ENCODE results near the gene DFFB.

- TF ChIP-seq CTCF (IDR thresholded peaks at IDR 0.05 in 2 of 3, conservative IDR thresholded peaks at IDR 0.05 in 1 of 3; ENCODE audit: insufficient read depth in 2 of 3, low read depth in 1 of 3, low read length in 3 of 3) (no peak), TAF15 (IDR thresholded peaks at IDR 0.05; ENCODE audit: low read depth, low read length) (no peak), BCLAF1 (IDR thresholded peaks at IDR 0.05; ENCODE audit: borderline replicate concordance in 1 of 2, control insufficient read depth in 1 of 2, low read depth in 2 of 2, low read length in 1 of 2) (no peak), ZBTB7A (IDR thresholded peaks at IDR 0.05; ENCODE audit: borderline replicate concordance, control insufficient read depth, low read depth, low read length) (no peak), SMAD4 (CRISPR knock-in tag; conservative IDR thresholded peaks at IDR 0.05) (no peak), EZH2 (IDR thresholded peaks at IDR 0.05; ENCODE audit: borderline replicate concordance, low read depth, low read length) (no peak), MAFK (IDR thresholded peaks at IDR 0.05; ENCODE audit: low read length) (no peak), NR2F6 (CRISPR knock-in tag; IDR thresholded peaks at IDR 0.05) (no peak), ATF2 (CRISPR knock-in tag; IDR thresholded peaks at IDR 0.05) (no peak)
Measured at GRCh38 chr1:3814771-3815561, 42.3 kb upstream of the DFFB start.

Data from K562 (cell line).